HG03280 (cell line): ENCODE results near the gene POLR1D.
"Not testable (repeated sequence)": the region's sequence is repeated elsewhere in the genome, so short reads cannot be mapped to it uniquely, and the experiment has no call there.

Source experiments
- ATAC-seq: cut with Tn5 transposase; IDR thresholded peaks from one replicate; pipeline ENCODE4 v1.9.1; 2021; ENCODE audit warnings: mild to moderate bottlenecking, moderate library complexity; ENCODE audit not compliant: unreplicated experiment

POLR1D gene

DNA sequence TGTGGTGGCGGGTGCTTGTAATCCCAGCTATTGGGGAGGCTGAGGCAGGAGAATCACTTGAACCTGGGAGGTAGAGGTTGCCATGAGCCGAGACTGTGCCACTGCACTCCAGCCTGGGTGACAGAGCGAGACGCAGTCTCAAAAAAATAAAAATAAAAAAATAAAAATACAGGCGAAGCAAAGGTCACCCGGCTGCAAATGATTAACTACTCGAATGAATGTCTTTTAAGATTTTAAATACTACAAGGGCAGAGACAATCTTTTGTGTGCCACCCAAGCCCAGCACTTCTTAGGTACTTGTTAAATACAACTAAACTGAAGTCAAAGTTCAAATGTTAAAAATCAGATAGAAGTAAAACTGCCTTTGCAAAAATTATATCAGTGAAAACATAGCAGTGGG, 8.1 kb upstream of the POLR1D start:
- ATAC-seq: no peak

DNA sequence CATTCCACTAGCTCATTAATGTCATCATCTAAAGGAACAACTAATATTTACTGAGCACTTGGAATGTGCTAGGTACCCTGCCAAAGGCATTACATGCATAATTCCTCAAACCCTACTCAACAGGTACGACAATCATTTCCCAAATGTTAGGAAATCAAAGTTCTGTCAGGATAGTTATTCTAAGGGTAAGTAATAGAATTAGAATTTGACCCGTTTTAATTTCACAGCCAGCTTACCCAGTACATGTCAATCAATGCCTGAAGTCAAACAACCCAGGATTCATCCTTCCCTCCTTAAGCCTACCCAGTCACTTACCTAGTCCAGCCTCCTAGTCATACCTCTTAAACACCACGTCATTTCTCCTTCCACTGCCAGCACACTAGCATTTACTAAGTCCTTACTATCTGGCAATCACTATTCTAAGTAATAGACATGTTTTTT, 3.8 kb upstream of the POLR1D start:
- no peak for ATAC-seq

DNA sequence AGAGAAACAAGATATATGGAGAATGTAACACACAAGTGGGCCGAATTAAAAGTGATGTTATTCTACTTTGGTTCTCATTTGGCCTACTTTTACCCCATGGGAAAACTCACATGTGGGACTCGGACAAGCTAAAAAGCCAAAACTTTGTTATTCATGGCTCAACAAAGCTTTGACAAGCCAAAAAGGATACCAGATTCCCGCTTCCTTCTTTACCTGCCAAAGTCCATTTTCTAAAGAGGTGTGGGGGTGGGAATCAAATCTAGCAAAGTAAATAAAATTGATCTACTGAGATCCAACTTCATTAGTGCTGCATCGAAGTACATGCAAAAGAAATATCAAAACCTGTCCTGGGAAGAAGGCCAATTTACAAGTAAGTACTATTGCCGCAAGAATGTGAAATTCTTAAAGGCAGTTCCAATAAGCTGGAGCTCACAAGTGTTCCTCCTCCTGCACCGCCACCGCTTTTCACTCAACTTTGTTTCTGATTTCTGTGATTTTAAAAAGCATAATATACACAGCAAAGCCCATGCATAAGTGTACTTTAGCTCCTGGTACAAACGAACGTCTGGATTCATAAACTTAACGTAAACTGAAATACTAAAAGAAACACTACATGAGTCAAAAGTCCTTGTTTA, 2.5 kb upstream of the POLR1D start:
- ATAC-seq: no peak

DNA sequence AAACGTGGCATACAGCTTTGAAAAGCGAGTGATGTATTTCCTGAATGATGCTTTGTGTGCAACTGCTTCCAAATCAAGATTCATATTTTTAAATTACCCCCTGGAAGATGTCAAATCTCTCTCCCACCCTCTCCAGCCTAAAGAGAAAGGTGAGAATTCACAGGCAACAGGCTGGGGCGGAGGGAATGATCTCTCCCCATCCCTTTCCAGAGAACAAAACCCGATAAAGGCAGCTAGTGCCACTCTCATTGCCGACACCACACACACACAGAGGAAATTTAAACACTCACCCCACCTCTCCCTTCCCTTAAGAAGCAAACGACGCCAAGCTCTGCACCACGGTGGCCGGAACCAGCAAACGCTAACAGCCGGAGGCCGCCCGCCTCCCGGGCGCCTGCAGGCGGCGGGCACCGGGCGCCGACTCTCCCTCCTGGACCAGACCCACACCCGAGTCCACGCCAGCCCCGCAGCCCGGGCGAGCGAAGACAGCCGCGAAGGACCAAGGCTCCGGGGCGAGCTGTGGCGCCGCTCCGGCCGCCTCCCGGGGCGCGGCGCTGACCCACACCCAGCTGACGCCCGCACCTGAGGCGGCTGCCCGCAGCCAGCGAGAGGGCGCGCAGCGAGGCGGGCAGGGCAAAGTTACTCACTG, 1.8 kb upstream of the POLR1D start:
- ATAC-seq: peak; percentile 29

DNA sequence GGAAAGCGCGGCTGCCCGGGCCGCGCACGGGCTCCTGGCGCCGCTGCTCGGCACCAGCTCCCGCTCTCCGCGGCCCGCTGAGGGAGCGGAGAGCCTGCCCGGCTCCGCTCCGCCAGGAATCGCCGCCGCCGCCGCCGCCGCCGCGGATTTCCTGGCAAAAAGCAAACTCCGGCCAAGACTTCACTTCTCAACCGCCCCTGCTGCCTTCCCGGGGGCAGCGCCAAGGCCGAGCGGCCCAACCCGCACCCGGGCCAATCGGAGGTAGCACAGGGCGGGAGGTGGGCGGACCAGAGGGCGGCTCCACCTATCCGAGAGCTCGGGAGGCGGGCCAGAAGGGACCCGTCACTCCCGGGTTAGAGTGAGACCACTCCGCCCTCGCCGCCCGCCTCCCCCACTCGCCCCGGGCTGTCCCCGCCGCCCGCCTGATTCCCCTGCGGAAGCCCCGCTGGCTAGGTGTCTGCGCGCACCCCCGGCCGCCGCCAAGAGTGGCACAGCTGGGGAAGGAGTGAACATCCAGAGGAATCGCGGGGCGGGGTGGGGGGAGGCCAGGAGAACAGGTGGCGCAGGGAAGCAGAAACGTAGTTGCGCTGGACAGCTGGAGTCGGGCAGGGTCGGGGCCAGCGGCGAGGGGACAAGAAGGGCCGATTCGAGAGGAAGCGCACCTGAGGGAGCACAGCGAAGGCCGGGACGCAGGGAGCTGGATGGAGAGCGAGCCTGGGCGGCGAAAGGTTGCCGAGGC, 1.1 kb upstream of the POLR1D start, which contains the start of gene LNX2:
Gene LNX2, minus strand, starts transcription at position 153 of the 739 bp plus-strand sequence. CDS start 38,826 bp downstream, outside the sequence.
- peak; percentile 89 for ATAC-seq

DNA sequence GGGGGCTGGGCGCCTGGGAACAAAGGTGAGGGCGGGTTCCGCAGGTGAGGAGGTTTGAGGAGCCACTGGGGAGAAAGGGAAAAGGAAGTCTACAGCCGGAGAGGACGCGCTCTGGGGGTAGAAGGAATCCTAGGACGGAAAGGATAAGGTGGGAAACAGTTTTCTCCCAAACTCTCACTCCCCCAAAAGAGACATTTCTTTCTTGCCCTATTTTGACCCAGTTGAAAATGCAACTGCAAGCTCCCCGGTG, 651 bp upstream of the POLR1D start:
- no peak for ATAC-seq

DNA sequence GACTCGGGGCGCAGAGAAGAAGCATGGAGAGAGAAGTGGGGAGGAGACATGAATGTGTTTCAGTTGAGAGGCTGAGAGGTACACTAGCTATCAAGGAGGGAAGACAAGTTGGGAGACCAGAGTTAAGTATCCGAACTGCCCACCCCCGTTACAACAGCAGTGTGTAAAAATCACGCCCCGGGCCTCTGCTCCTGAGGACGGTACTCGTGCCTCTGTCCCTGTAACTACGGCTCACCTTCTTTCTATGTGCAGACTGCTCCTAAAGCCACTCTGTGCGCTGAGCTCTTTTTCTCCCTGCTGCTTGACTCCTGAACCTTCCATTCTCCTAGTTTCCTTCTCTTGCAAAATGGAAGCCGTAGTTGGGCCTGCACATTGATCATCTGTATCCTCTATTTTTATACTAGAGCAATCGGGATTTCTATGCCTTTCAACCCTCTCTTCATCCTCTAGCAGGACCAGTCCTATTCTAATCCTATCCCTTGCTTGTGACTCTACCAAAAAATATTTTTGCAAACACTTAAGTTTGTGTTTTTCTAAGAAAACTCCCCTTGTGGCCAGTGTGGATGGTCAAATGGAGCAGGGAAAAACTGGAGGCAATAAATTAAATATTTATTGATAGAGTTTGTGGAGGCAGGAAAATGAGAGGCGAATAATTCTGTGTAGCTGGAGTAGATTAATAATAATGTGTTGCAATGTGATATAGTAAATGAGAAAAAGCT, 569 bp downstream of the POLR1D start:
- ATAC-seq: no peak

DNA sequence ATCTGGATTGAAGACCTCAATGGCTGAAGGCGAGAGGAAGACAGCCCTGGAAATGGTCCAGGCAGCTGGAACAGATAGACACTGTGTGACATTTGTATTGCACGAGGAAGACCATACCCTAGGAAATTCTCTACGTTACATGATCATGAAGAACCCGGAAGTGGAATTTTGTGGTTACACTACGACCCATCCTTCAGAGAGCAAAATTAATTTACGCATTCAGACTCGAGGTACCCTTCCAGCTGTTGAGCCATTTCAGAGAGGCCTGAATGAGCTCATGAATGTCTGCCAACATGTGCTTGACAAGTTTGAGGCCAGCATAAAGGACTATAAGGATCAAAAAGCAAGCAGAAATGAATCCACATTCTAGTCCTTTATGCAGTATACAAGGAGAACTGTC, 1.2 kb downstream of the POLR1D start:
- no peak for ATAC-seq

DNA sequence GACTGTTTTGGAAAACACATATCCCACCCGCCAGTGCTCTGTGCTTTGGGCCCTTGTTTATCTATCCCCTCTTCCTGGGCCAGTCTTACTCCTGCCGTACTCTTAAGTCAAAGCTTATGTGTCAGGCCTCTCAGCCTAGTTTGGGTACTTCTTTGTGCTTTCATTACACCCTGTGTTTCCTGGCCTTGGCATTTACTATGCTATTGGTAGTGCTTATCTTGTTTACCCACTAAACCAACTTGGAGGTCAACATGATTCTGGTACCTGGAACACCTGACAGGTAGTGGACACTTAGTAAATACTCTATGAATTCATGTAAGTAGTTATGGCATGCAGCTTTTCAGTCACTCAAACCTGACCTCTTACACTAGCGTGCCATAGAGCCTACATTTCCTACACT, 2.4 kb downstream of the POLR1D start:
- no peak for ATAC-seq

DNA sequence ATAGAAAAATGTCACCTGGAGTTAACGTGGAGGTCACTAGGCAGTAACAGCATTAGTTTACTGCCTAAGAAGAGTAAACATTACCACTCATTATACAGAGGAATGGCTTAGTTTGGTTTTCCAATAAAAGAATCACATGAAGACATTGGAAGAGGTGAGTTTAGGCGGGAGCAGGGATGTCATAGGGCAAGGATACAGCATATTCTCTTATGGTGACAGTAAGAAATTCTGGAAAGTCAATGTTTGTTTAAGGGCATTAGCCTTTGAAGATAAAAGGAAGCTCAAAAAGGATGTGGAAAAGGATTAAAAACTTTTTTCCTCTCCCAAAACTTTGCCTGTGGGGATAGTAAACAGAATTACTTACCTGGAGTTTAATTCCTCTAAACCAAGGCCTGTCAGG, 4.1 kb downstream of the POLR1D start:
- ATAC-seq: no peak

DNA sequence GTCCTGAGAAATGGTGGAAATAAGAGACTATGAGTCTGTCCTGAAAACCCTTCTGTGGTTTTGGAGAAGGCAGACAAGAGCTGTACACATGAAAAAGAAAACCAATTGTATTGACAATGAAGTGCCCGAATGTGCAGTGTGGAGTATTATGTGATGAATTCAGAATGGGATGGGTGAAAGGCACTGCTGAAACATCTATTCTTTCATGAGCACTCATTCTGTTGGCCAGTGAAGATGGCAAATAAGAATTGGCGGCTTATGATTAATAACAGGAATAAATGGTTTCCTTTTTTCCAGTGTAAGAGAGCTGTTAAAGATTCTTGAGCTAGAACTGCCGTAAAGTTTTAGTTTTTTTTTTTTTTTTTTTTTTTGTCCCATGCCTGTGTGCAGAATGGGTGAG, 5.7 kb downstream of the POLR1D start:
- ATAC-seq: no peak

DNA sequence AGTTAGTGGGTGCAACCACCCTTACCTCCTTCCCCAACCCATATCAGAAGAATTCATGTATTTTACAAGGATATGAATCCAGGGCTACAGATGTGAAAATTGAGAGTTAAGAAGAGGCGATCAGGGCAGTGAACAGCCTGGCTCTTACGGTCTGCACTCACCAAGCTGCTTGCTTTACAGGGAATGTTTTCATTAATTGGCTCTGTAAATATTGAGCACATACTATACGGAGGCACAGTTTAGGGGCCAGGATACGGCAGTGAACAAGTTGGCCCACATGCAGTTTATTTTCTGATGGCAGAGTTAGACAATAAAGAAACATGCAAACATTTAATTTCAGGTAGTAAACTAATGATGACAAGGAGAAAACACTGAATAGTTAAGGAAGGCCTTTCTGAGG, 6.4 kb downstream of the POLR1D start:
- ATAC-seq: no peak

DNA sequence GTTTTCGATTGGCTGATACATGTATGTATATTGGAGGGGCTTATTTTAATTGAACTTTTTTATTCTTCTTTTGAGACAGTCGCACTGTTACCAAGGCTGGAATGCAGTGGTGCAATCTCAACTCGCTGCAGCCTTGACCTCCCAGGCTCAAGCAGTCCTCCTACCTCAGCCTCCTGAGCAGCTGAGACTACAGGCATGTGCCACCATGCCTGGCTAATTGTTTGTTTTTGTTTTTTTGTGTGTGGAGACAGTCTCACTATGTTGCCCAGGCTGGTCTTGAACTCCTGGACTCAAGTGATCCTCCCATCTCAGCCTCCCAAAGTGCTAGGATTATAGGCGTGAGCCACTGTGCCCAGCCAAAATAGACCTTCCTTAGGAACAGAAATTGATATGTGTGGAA, 7.1 kb downstream of the POLR1D start:
- ATAC-seq: not testable (repeated sequence)

DNA sequence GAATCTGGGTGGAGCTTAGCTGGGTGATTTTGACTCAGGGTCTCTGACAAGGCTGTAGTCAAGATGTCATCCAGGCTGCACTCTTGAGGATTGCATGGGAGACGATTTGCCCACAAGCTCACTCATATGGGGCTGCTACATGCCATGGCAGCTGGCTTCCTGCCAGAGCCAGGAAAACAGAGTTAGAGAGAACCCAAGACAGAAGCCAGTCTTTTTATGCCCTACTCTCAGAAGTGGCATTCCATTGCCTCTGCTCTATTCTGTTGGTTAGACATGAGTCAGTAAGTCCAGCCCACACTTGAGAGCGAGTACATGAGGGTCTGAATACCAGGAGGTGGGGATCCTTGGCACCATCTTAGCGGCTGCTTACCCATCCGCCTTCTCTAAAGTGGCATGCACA, 9.5 kb downstream of the POLR1D start:
- ATAC-seq: no peak

DNA sequence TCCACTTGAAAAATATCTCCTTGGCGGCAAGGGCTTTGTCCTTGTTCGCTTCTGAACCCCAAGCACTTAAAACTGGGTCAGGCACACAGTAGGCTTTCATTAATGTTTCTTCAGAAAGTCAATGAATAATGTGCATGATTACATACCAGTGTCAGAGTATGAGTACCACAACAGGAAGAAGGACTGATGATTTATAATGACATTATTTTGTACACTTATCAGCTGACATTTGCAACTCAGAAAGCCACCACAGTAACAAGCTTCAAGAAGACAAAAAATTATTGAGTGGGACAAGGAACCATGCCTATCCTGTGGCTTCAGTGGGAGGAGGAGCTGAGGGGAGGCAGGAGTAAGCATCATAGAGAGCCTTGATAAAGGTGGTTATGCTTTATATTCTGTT, 10.0 kb downstream of the POLR1D start:
- no peak for ATAC-seq

DNA sequence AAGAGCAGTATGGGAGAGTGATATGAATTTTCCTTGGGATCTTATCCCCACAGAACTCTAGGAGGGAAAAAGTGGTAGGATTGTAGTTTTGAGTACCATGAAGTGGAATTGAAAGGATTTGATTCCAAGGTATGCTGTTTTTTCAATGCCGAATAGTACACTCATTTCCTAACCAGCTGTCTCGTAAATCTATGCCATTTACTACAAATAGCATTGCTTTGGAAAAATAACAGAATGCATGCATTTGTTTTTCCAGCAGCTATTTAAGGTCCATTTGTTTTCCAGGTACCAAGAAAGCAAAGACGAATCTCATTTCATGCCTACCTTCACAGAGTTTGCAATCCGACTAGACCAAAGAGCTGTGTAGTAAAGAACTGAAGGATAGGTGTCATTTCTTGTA, 10.5 kb downstream of the POLR1D start:
- ATAC-seq: no peak

DNA sequence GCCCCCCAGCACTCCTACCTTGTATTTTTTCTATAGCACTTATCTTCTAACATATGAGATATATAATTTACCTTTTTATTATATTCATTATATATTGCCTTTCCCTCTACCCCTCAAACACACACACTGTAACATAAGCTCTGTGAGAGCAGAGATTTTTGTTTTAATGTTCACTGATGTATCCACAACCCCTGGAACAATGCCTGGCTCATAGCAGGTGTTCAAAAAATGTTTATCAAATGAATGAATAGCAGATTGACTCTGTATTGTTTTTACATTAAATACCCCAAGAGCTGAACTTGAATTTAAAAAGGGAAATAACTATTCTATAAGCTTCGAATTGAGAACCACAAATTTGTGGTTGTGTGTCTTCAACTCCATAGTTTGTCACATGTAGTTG, 11.0 kb downstream of the POLR1D start:
- no peak for ATAC-seq

DNA sequence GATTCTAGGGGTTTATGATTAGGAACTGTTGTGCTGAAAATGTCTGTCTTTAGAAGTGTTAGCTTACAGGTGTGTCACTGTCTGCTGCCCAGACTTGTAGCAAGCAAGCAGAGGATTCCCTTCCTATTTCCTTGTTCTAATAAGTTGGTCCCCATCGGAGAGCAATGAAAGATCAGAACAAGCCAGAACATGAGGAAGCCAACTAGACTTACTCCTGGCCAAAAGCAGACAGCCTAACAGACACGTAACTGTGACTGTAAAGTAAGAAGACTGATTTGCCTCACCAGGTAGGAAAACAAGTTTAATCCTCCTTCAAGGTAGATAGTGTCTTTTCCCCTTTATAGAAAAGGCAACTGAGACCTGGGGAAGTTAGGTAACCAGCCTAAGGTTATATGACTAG, 12.5 kb downstream of the POLR1D start:
- ATAC-seq: no peak

DNA sequence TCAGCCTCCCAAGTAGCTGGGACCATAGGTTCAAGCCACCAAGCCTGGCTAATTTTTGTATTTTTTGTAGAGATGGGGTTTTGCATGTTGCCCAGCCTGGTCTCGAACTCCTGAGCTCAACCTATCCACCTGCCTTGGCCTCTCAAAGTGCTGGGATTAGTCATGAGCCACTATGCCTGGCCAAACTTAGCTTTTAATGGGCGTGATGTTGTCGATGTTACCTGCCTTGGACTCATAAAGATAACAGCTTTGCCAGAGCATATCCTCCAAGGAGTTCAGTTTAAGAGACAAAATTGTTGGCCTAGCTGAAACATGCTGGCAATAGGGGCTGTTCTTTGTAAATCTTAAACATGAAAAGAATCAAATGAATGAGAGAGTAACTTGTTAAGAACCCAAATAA, 13.1 kb downstream of the POLR1D start:
- no peak for ATAC-seq

DNA sequence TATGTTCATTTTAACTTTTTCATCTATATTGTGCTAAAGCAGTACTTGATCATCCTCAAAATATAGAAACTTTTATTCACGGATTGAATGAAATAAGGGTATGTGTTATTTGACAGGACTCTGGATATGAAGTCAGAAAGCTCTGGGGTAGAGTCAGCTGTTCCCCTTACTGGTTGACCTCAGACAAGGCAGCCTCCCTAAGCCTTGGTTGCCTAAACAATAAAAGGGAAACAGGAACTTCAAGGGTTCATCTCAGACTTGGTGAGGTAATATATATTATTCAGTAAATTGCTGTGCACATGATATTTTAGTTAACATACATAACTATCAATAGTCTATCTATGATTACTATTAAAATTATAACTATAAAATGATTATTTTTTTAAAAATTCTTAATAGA, 13.6 kb downstream of the POLR1D start:
- ATAC-seq: no peak

DNA sequence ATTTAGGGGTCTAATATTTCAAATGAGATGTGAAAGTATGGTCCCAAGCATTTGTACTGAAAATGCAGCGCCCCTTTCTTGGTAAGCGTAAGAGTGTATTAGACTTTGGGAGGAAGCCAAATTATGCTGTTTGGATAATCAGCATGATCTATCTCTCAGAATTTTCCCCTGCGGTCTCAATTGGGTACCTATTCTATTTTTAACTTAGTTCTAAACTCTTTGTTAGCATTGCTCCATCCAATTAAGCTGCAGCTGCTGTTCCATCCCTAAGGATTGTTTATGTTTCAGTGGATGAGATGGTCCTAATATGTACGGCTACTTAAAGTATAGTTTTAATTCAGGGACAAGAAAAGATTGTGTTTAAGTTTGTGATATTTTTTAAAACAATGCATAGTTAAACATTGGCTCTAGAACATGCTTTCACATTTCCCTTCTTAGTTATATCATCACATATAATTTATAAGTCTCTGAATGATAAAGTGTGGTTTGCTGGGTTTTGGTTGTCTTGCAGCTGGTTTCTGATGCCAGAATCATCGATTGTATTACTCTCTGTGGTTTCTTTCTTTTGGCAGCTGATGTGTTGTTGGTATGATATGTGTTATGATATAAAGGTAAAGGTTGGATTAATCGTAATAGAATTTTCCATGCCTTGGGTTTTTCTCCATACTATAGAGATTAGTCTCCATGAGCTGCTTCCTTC, 15.0 kb downstream of the POLR1D start:
- no peak for ATAC-seq
